GM12872 (cell line): Measurements from ENCODE around the gene ICAM2.

Source experiments
- TF ChIP-seq, protein P1 (sequence below): IDR thresholded peaks from 3 replicates; pipeline ENCODE4 v1.5.1; 2011; ENCODE audit warnings: low read depth, mild to moderate bottlenecking, low read length, moderate library complexity; ENCODE audit not compliant: insufficient read depth

Gene ICAM2

DNA sequence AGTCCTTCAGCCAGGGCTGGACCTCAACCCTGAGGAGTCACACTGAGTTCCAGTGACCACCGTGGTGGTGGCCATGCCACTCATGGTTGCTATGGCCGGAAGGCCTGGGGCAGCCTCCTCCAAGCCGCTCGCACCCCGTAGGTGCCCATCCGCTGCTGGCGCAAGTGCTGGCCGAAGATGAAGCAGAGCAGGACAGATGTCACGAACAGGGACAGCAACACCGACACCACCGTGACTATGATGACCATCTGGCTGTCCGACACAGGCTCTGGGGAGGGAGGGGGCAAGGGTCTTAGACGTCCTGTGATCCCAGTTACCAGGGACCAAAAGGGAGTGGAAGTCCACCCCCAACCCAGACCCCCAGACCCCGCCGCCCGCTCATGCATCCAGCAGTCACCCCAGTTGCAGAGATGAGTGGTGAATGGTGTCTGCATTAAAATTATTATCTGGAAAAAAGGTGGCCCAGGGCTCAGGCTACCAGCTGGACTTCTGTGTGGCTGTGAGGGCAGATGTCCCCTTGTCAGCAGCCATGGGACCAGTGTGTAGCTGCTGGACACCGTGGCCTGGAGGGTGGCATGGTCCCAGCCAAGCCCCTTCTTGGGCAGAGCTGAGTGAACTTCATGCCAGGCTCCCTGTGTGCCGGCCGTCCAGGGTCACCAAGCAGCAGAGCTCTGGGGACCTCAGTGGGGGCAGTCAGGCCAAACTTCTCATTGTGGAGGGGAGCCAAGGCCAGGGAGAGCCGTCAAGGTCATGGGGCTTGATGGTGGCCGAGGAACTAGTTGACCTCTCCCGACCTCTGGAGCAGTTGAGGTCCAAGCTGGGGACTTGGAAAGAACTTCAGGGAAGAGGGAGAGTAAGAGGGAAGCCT lies 17.5 kb downstream of the ICAM2 start:
- TF ChIP-seq, protein P1, sequence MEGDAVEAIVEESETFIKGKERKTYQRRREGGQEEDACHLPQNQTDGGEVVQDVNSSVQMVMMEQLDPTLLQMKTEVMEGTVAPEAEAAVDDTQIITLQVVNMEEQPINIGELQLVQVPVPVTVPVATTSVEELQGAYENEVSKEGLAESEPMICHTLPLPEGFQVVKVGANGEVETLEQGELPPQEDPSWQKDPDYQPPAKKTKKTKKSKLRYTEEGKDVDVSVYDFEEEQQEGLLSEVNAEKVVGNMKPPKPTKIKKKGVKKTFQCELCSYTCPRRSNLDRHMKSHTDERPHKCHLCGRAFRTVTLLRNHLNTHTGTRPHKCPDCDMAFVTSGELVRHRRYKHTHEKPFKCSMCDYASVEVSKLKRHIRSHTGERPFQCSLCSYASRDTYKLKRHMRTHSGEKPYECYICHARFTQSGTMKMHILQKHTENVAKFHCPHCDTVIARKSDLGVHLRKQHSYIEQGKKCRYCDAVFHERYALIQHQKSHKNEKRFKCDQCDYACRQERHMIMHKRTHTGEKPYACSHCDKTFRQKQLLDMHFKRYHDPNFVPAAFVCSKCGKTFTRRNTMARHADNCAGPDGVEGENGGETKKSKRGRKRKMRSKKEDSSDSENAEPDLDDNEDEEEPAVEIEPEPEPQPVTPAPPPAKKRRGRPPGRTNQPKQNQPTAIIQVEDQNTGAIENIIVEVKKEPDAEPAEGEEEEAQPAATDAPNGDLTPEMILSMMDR: no peak

DNA sequence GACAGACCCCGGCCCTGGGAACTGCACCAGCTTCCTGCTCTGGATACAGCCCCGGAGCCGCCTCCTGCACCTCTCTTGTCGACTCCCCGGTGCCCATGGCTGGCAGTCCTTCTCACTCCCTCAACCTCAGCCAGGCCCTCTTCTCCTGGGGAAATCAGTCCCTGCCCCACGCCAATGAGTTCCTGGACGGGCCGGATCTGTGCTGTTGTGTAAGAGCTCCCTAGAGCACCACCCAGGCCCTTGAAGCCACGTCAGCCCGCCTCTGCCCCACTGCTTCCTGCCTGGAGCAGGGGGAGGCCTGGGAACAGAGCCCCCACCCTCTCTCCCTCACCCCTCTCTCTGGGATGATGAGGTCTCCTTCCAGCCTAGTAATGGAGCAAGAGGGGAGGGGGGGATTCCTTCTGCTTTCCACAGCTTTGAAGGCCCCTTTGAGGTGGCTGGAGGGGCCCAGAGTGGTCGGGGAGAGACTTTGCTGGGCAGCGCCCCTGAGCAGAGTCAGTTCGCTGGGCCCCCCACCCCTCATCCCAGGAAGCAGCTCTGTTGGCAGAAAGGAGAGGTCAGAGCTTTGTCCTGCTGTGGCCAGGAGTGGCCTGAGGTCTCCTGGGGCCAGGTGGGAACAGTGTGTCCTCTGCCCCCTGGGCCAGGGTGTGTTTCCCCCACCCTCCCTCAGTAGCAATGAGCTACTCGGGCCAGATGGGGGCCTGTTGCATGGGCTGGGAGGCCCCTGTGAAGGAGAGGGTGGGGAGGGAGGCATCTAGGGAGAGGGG lies 18.5 kb downstream of the ICAM2 start:
- TF ChIP-seq, protein P1: no peak

DNA sequence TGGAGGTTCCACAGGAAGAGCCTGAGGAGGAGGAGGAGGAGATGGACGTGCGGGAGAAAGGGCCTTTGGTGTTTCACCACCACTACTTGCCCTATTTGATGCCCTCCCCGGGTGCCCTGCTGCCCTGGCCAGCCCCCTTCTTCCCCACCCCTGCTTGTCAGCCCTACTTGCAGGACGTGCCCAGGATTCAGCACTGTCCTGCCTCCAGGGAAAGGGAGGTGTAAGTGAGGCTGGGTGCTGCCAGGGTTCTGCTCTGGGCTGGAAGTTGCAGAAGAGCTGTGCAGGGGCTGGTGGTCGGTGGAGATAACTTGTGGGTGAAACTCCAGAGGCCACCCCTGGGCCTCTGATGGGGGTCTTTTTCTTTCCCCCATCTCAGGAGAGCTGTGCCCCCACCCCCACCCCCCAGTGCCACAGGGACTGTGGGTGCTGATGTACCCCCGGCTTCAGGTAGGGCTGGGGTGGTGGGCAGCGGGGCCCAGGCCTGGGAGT lies 19.3 kb downstream of the ICAM2 start:
- TF ChIP-seq, protein P1: no peak

DNA sequence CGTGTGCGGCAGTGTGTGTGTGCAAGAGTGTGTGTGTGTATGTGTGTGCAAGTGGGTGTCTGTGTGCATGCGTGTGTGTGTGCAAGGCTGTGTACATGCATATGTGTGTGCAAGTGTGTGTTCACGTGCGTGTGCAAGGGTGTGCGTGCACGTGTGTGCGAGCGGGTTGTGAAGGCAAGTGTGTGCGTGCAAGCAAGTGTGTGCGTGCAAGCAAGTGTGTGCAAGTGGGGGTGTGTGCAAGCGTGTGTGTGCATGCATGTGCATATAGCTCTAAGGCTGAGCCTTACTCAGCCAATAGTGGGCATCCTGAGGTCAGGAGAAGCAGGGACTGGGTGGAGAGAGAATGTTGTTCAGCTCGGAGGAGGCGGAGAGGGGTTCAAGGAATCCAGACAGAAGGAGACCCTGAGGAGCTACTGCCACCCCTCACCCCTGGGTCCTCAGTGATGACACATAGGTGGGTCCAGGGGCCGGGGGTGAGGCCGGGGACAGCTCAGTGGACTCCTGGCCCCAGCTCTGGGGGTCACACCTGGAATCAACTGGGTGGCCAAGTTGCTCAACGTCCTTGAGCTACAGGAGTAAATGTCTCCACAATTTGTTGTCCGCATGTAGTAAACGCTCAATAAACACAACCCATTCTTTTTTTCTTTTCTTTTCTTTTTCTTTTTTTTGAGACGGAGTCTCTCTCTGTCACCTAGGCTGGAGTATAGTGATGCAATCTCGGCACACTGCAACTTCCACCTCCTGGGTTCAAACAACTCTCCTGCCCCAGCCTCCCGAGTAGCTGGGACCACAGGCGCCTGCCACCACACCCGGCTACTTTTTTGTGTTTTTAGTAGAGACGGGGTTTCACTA lies 20.5 kb downstream of the ICAM2 start:
- TF ChIP-seq, protein P1: no peak

DNA sequence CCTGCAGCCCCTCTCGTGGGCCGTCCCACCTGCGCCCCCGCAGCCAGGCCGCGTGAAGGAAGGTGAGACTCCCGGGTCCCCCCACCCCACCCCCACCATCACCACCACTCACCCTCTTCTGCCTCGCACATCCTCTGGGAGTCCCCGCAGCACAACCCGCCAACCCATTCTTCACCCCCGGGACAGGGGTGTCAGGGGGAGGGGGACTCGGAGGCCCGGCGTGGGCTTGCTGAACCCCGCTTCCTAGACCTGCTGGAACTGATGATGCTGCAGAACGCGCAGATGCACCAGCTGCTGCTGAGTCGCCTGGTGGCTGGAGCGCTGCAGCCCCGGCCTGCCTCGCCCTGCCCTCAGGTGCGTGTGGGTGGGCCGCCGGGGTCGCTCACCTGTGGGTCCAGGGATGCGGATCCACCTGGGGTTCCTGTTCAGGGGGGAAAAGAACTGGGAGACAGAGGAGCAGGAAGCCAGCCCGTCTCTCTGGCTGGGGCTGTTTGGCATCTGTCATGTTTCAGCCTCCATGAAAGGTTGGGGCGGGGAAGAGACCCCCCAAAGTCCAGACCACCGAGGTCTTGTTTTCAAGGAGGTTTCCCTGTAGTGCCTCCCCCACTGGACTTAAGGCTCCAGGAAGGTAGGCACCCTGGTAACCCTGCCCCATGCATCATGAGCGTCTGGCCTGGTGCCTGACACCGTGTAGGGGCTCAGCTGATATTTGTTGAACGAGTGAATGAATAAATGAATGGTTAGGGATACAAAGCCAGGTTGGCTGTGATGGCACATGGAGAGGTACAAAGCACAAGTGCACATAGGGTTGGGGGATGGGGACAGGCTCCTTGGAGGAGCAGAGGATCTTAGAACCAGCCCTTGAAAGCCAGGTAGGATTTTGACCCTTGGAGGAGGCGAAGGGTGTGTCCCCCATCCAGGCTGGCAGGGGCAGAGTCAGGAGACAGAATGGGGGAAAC lies 21.4 kb downstream of the ICAM2 start:
- TF ChIP-seq, protein P1: no peak

DNA sequence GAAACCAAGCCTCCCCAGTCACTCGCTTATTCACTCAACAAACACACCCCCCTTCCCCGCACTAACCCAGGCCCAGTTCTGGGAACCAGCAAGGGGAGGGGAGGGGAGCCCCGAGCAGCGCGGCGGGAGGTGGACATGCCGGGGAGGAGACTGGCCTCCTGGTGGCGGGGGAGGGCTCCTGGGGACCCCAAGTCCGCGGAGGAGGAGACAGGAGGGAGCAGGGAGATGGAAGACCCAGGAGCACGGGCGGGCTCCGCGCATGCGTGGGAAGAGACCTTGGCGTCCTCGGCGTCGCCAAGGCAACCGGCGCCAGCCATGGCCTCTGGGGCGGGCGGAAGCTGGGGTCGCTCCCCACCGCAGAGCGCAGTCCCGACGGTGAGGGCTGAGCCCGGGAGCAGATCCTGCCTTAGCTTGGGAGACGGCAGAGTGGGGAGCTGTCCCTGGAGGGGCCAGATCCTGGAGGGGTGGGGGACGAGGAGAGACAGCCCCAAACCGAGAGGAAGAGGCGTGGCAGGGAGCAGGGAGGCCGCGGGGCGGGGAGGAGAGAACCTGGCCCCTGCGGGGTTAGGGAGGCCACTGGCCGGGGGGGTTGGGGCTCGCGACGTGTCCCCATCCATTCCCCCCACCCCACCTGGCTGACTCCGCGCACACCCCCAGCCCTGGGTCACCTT lies 22.2 kb downstream of the ICAM2 start, which contains the start of gene PRR29:
Gene PRR29 (plus strand): TSS at position 302 of the 671 bp plus-strand sequence. CDS start 14 bp downstream, at position 316.
- TF ChIP-seq, protein P1: no peak
